GM21619 (cell line): ENCODE results near the gene CCDC122.
"Not testable (repeated sequence)": the region's sequence is repeated elsewhere in the genome, so short reads cannot be mapped to it uniquely, and the experiment has no call there.

Experiments used
- ATAC-seq: cut with Tn5 transposase; IDR thresholded peaks from one replicate; pipeline ENCODE4 v1.9.1; 2021; ENCODE audit not compliant: unreplicated experiment

Gene CCDC122

GRCh38 chr13:43877326-43877725, 2.2 kb downstream of the CCDC122 start:
- no peak for ATAC-seq

- no peak for ATAC-seq
These were observed 3.2 kb downstream of the CCDC122 start for GRCh38 chr13:43876366-43876765.

GRCh38 chr13:43874504-43875092, 4.9 kb downstream of the CCDC122 start:
- no peak for ATAC-seq

GRCh38 chr13:43872181-43872580, 7.4 kb downstream of the CCDC122 start:
- ATAC-seq: no peak

- ATAC-seq: no peak
These were observed 13.6 kb downstream of the CCDC122 start for GRCh38 chr13:43865892-43866291.

- no peak for ATAC-seq
These were observed 14.6 kb downstream of the CCDC122 start for GRCh38 chr13:43864921-43865320.

GRCh38 chr13:43861863-43862262, 17.7 kb downstream of the CCDC122 start:
- ATAC-seq: no peak

GRCh38 chr13:43852923-43853404, 26.6 kb downstream of the CCDC122 start:
- ATAC-seq: no peak

- ATAC-seq: no peak
These were observed 28.7 kb downstream of the CCDC122 start for GRCh38 chr13:43850873-43851272.

- ATAC-seq: no peak
These were observed 31.4 kb downstream of the CCDC122 start for GRCh38 chr13:43848001-43848649.

- ATAC-seq: no peak
These were observed 32.9 kb downstream of the CCDC122 start for GRCh38 chr13:43846496-43847158.

GRCh38 chr13:43838909-43839308, 40.6 kb downstream of the CCDC122 start:
- no peak for ATAC-seq

GRCh38 chr13:43835701-43836100, 43.8 kb downstream of the CCDC122 start:
- no peak for ATAC-seq

- ATAC-seq: no peak
These were observed 48.5 kb downstream of the CCDC122 start for GRCh38 chr13:43831088-43831487.

- no peak for ATAC-seq
These were observed 49.1 kb downstream of the CCDC122 start for GRCh38 chr13:43830497-43830881.

GRCh38 chr13:43824656-43825055, 54.9 kb downstream of the CCDC122 start:
- ATAC-seq: not testable (repeated sequence)

- no peak for ATAC-seq
These were observed 56.6 kb downstream of the CCDC122 start for GRCh38 chr13:43822969-43823368.

- no peak for ATAC-seq
These were observed 63.1 kb downstream of the CCDC122 start for GRCh38 chr13:43816401-43816889.

GRCh38 chr13:43815204-43815603, 64.3 kb downstream of the CCDC122 start:
- no peak for ATAC-seq

GRCh38 chr13:43808676-43809075, 70.9 kb downstream of the CCDC122 start:
- no peak for ATAC-seq

GRCh38 chr13:43805681-43806128, 73.8 kb downstream of the CCDC122 start:
- ATAC-seq: no peak

GRCh38 chr13:43805071-43805468, 74.5 kb downstream of the CCDC122 start:
- no peak for ATAC-seq
